ENCODE measurements around the gene PDZD2. TPM values are rescaled to one million over a fixed set of nuclear protein-coding genes. Genes with fewer than 3 reads are reported as not detected.

PDZD2 gene
- total and polyA plus RNA-seq, 7 donors = 1.2 to 11.7 (median 7.1) TPM

DNA sequence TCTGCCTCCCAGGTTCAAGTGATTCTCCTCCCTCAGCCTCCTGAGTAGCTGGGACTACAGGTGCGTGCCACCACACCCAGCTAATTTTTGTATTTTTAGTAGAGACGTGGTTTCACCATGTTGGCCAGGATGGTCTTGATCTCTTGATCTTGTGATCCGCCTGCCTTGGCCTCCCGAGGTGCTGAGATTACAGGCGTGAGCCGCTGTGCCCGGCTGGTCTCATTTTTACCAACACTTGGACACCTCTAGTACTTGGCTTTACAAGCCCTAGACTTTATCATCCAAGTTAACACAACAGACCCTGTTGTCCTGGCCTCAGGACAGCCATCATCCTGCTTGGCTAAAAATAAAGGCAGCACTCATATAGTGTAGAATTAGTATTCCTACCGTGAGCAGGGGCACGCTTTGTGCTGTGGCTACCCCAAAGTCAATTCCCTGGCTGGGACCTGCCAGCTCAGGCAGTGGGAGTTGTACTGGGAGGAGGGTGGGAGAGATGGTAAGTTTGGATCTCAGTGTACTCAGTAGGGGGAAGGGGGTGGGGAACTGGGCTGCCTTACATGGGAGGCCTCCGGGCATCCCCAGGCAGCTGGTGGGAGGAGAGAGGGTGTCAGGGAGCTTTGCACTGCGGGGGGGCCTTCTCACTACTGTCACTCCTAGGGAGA is 6.6 kb downstream of the PDZD2 start:
- intact Hi-C loops (cut with DNase I) = no loop called here
- Histone ChIP-seq H3K9me3 (no peaks in the 10 kb centered on the region), H3K4me3 (no peak overlapping the region), H3K27ac (no peak overlapping the region), H3K27me3 (no peaks in the 10 kb centered on the region), H3K4me1 (no peaks in the 10 kb centered on the region), H3K36me3 (no peaks in the 10 kb centered on the region)
- 74 to 80% methylated on average over 11 of the region's 11 CpGs for WGBS, 2 donors
- no peak for DNase-seq
- no peak for TF ChIP-seq POLR2A (IDR thresholded peaks at IDR 0.05)
- TF ChIP-seq, protein P1, sequence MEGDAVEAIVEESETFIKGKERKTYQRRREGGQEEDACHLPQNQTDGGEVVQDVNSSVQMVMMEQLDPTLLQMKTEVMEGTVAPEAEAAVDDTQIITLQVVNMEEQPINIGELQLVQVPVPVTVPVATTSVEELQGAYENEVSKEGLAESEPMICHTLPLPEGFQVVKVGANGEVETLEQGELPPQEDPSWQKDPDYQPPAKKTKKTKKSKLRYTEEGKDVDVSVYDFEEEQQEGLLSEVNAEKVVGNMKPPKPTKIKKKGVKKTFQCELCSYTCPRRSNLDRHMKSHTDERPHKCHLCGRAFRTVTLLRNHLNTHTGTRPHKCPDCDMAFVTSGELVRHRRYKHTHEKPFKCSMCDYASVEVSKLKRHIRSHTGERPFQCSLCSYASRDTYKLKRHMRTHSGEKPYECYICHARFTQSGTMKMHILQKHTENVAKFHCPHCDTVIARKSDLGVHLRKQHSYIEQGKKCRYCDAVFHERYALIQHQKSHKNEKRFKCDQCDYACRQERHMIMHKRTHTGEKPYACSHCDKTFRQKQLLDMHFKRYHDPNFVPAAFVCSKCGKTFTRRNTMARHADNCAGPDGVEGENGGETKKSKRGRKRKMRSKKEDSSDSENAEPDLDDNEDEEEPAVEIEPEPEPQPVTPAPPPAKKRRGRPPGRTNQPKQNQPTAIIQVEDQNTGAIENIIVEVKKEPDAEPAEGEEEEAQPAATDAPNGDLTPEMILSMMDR (IDR thresholded peaks at IDR 0.05) = no peak
- TF ChIP-seq POLR2AphosphoS5 (IDR thresholded peaks at IDR 0.05) = no peak
- no peak for TF ChIP-seq EP300 (IDR thresholded peaks at IDR 0.05)

DNA sequence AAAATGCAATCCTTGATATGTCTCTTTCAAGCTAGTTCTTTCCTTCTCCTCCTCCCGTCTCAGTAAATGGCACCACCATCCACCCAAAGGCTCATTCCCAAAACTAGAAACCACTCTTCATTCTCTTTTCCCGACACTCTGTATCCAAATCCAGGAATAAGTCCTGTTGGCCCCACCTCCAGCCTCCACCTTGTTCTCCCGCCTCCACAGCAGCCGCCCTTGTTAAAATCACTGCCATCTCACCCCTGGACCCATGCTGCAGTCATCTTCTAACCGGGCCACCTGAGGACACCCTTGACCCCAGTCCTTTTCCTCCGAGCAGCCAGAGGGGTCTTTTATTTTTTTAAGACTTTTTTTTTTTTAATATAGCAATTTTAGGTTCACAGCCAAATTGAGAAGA is 9.4 kb downstream of the PDZD2 start:
- WGBS, 2 donors = 83 to 91% methylated on average over 6 of the region's 6 CpGs
- H3K4me1 ChIP-seq = no peaks in the 10 kb centered on the region
- H3K36me3 ChIP-seq = no peaks in the 10 kb centered on the region
- intact Hi-C loops (cut with DNase I) = no loop called here
- H3K4me3 ChIP-seq = no peak overlapping the region
- no peak for DNase-seq
- no peaks in the 10 kb centered on the region for H3K27me3 ChIP-seq
- H3K9me3 ChIP-seq = no peaks in the 10 kb centered on the region
- no peak overlapping the region for H3K27ac ChIP-seq
- TF ChIP-seq EP300 (IDR thresholded peaks at IDR 0.05) (no peak), POLR2A (IDR thresholded peaks at IDR 0.05) (no peak), POLR2AphosphoS5 (IDR thresholded peaks at IDR 0.05) (no peak)
- TF ChIP-seq, protein P1 (IDR thresholded peaks at IDR 0.05) = no peak

DNA sequence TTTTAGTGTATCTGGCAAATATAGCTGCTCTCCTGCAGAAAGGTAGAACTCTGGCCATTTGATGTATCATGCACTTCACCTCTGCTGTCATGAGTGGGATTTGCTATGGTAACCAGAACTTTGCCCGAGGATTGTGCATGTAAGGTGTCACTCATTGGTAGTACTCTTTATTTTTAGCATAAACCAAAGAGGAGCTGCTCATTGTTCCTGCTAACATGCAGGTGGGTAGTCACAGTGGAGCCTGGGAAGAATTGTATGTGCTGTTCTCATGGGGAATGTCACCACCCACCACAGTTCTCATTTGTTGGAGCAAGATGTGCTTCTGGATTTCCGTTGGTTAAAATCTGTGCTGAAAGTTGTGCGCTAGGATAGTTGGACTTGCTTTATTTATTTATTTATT is 12.3 kb downstream of the PDZD2 start:
- H3K27ac ChIP-seq = no peak overlapping the region
- WGBS, 2 donors = 93% methylated on average over 3 of the region's 3 CpGs
- H3K4me1 ChIP-seq = no peaks in the 10 kb centered on the region
- no peak overlapping the region for H3K4me3 ChIP-seq
- no peaks in the 10 kb centered on the region for H3K36me3 ChIP-seq
- H3K9me3 ChIP-seq = no peaks in the 10 kb centered on the region
- TF ChIP-seq POLR2A (IDR thresholded peaks at IDR 0.05) (no peak), POLR2AphosphoS5 (IDR thresholded peaks at IDR 0.05) (no peak), EP300 (IDR thresholded peaks at IDR 0.05) (no peak)
- TF ChIP-seq, protein P1 (IDR thresholded peaks at IDR 0.05) = no peak
- DNase-seq = no peak
- H3K27me3 ChIP-seq = no peaks in the 10 kb centered on the region
- intact Hi-C loops (cut with DNase I) = no loop called here

DNA sequence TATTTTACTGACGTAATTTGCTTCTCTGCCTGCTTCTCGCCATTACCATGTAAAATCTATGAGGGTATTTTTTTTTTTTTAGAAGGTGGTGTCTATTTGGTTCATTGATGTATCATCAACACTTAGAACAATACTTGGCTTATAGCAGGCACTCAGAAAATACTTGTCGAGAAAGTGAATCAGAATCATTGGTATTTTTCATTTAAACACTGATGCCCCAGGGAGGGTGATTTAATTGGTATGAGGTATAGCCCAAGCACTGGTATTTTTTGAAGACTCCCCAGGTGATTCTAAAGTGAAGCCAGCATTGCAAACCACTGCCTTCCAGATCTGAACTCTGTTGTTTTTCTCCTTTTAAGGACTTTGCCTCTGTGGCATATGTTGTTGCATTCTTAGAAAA is 16.6 kb downstream of the PDZD2 start:
- DNase-seq = no peak
- TF ChIP-seq POLR2AphosphoS5 (IDR thresholded peaks at IDR 0.05) = no peak
- TF ChIP-seq POLR2A (IDR thresholded peaks at IDR 0.05) = no peak
- no peak for TF ChIP-seq EP300 (IDR thresholded peaks at IDR 0.05)
- TF ChIP-seq, protein P1 (IDR thresholded peaks at IDR 0.05) = no peak
- 91 to 94% methylated on average over 3 of the region's 3 CpGs for WGBS, 2 donors
- Histone ChIP-seq H3K4me3 (no peak overlapping the region), H3K36me3 (no peaks in the 10 kb centered on the region), H3K27me3 (no peaks in the 10 kb centered on the region), H3K9me3 (no peaks in the 10 kb centered on the region), H3K4me1 (no peaks in the 10 kb centered on the region), H3K27ac (no peak overlapping the region)
- intact Hi-C loops (cut with DNase I) = no loop called here

DNA sequence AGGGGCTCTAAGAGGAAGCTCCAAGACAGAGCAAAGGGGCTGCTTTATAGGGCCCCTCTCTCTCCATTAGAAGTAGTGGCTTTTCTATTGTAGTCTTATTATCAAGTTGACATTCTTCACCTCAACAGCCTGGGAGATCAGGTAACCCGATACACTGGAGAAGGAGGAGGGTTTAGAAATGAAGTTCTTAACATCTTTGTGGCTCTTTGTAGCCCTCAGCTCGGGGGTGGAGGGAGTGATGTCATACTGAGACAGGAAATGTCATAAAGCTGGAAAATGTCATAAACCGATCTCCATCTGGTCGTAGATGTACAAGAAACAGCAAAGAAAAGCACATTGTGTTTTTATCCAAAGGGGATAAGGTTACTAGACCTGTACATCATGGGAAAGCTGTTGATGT is 17.9 kb downstream of the PDZD2 start:
- no peak for DNase-seq
- 36 to 59% methylated on average over 4 of the region's 4 CpGs for WGBS, 2 donors
- Histone ChIP-seq H3K27me3 (no peaks in the 10 kb centered on the region), H3K4me3 (no peak overlapping the region), H3K27ac (no peak overlapping the region), H3K9me3 (no peaks in the 10 kb centered on the region), H3K36me3 (no peaks in the 10 kb centered on the region), H3K4me1 (no peaks in the 10 kb centered on the region)
- intact Hi-C loops (cut with DNase I) = no loop called here
- TF ChIP-seq POLR2A (IDR thresholded peaks at IDR 0.05) = no peak
- TF ChIP-seq EP300 (IDR thresholded peaks at IDR 0.05) = no peak
- TF ChIP-seq, protein P1 (IDR thresholded peaks at IDR 0.05) = no peak
- TF ChIP-seq POLR2AphosphoS5 (IDR thresholded peaks at IDR 0.05) = no peak

Measured in sigmoid colon (tissue), 7 donors.